ENCODE data around the gene ODAPH.
A peak's percentile ranks its signal among the peaks of the same experiment; 100 is the strongest.

GRCh38 chr4:75547647-75548387, 8.0 kb upstream of the ODAPH start:
- TF ChIP-seq POLR2A (IDR thresholded peaks at IDR 0.05; ENCODE audit: low read depth, low read length) (no peak), POLR2AphosphoS5 (IDR thresholded peaks at IDR 0.05; ENCODE audit: low read depth, low read length) (no peak), TAF1 (IDR thresholded peaks at IDR 0.05; ENCODE audit: low read depth, low read length) (no peak), SPI1 (IDR thresholded peaks at IDR 0.05; ENCODE audit: low read depth, low read length) (peak; percentile 17; the same call in 1 of the 2 replicates), PAX5 (IDR thresholded peaks at IDR 0.05; ENCODE audit: insufficient read depth, low read length, severe bottlenecking) (no peak), POU2F2 (IDR thresholded peaks at IDR 0.05; ENCODE audit: low read depth, low read length) (no peak)

Measured in GM12891 (cell line).